Superior temporal gyrus (tissue), 1 donor: Measurements from ENCODE around the gene KLC4.
"Not testable (repeated sequence)": the region's sequence is repeated elsewhere in the genome, so short reads cannot be mapped to it uniquely, and the experiment has no call there.

Source experiments
- DNase-seq: peaks from one replicate; pipeline ENCODE4 v3.0.0-alpha.2; 2016; ENCODE audit errors: extremely low spot score

KLC4 gene

DNA sequence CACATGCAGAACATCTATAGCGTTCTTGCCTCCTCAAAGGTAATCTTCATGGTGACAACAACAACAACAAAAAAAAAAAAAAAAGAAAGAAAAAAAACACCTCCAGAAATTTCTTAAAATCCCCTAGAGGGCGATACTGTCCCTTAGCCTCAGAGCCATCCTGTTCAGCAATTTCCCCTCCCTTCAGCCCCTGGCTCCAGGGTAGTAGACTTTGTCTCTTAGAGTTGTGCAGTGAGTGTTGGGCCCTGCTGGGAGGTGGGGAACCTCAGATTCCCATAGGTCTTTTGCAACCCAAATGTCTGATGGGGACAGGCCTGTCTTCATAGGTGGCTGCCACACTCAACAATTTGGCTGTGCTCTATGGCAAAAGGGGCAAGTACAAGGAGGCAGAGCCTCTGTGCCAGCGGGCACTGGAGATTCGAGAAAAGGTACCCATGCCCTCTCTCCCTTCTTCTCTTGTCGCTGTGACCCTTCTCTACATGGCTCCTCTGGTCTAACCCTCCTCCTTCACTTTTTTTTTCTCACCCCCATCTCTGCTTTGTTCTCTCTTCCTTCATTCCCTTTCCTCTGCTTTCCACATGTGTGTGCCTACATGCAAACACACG is 10.7 kb downstream of the KLC4 start:
- DNase-seq, result no peak

DNA sequence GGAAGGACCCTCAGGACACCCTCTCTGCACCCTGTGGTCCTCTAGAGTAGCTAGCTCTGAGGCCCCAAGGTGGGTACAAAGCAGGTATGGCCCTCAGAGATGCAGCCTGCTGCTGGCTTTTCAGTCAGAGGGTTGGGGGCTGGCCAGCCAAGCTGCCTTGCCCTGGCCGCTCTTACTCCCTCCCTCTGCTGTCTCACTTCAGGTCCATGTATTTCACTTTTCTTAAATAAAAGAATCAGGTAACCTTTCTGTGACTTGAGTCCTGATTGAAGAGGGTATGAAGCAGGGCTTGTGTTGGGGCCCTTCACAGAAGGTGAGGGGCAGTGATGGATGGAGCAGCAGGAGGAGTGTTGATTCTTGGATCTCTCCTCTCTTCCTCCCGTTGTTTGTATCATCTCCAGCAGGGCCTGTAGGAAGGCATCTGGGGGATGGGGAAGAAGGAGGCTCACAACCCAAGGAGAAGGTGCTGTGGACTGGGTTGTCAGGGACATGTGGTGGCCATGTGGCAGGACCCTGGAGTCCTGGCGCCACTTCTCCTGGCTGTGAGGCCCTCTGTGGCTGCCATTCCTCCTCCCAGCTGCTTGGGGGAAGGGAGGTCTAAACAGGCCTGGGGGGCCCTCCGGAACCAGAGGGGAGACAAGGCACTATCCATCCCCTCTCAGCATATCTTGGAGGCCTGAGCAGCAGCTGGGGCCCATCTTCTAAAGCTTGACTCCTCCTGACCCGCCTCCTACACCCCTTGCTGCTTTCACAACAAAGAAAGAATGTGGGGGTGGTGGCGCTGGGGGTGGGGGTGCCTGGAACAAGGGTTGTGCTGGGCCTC is 15.6 kb downstream of the KLC4 start:
- DNase-seq, result no peak

DNA sequence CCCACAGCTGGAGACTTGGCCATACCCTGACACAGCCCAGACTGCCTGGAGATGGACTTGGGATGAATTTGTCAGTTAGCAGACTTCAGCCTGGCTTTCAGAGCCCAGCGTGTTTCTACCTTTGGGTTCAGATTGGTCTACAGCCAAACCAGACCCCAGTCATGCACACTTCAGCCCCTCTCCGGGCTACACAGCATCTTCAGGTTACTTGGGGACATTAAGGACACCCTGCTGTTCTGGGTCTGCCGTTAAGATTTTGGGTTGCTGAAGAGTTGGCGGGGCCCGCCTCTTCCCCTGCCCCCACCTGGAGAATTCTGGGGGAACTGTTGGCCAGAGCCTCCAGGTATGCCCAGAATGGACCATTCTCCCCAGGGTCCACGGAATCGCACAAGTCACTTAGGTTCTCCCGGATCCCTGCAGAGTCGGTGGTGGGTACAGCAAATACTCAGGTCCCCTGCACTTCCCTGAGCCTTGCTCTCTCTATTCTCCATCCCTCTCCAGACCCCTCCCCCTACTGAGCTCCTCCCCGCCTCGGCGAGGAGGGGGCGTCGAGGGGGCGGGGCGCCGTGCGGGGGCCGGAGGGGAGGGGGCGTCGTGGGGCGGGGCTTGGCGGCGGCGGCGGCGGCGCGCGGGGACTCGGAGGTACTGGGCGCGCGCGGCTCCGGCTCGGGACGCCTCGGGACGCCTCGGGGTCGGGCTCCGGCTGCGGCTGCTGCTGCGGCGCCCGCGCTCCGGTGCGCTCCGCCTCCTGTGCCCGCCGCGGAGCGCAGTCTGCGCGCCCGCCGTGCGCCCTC is 16.4 kb downstream of the KLC4 start, which contains the start of gene PTK7:
PTK7 (plus strand) TSS at position 645 of the 794 bp plus-strand sequence. CDS start 175 bp downstream, outside the sequence.
- no peak for DNase-seq

DNA sequence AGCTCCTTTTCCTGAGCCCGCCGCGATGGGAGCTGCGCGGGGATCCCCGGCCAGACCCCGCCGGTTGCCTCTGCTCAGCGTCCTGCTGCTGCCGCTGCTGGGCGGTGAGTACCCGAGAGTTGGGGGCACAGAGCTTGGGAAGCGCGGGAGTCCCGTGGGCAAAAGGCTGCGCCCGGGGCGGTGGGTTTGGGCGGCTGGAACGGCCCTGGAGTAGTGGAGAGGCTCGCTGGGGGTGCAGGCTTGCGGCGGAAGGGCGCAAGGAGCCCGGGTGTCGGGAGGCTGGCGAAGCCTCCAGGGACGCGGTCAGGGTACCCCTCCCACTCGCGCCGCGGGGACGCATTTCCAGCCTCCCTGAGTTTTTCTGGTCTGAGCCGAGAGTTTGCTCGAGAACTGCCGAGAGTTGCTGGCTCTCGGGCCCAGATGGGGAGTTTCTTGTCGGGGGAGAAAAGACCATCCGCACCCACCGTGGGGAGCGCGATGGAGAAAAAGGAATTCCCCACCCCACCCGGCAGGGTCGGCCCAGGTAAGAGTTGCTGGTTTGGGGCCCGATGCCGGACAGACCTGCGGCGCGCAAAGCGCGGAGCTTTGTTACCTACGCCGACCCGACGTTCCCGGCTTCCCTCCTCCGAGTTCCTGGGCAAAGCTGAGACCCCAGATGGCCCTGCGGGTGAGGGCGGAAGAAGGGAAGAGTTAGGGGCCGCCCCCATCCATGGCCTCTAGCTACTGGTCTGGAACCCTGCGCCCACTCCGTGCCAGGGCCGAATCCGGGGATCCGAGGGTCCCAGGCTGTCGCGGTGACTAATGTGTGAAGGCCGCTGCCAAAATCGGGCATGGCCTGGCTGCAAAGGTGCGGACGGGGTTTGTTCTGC is 17.3 kb downstream of the KLC4 start:
- no peak for DNase-seq

DNA sequence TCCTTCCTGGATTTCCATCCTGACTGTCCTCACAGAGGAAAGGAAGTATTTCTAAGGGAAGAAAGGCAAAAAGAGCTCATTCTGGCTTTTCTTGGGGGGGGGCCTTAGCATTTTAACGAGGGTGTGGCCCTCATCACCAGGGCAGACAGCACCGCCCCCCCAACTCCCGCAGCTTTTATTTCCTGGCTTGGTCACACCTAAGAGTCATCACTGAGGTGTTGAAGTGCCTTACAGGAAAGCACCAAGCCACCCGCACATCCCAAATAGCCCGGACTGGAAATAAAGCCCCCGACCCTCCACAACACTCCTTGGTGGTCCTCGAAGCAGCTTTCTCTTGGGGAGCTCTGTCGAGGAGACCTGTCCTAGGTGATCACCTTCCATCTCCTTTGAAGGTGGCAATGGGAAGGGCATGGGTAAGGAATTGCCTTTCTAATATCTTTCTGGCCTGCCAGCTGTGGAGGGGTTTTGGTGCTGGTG is 17.9 kb downstream of the KLC4 start:
- no peak for DNase-seq

DNA sequence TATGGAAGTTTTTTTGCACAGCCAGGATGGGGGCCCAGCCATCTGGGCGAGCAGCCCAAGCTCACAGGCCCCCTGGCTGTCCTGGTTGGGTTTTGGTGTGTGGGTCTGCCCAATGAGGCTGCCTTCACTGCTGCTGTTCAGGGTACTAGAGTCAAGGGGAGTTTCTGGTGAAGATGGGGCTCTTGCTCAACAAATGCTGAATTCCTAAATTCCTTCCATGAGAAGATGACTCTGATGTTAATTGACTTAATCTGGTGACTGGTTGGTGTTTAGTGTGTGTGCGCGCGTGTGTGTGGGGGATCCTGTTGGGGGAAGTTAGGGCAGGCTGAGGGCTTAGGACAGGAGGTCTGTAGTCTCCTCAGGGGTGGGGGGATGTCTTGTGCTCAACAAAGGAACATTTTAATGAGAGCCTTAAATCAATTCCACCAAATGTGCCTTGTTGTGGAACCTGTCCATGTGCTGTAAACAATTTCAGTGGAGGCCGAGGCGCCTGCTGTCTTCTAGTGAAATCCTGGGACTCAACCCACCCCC is 18.6 kb downstream of the KLC4 start:
- no peak for DNase-seq

DNA sequence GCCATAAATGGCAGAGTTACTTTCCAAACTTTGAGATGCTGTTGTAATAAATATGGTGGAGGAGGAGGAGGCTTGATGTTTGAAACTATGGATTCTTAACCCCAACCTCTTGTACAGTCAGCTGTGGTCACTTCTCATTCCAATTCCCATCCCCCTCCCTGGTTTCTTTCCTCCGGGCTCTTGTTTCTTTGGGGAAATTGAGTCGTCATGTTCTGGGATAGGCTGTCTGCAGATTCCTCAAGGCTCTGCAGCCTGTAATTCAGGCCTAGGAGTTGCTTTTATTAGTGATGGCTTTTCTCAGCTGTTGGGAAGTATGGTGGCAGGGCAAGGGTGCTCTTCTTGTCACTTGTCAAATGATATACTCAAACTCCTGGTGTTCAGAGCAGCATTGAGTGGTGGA is 19.3 kb downstream of the KLC4 start:
- no peak for DNase-seq

DNA sequence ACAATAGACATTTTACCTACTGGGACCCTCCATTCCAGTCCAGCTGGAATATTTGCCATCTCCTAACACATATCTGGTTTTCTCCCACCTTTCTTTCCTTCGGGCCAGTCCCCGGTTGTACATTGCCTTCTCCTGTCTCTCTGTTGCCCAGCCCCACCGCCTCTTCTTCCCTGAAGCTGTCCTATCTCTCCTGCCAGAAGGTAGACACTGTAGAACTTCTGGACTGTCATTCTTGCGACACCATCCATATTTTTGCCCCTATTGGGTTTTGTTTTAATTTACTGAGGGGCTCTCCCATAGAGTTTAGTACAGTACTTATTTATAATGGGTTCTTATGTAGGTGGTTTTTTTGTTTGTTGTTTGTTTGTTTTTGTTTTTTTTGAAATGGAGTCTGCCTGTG is 21.6 kb downstream of the KLC4 start:
- DNase-seq, result no peak

DNA sequence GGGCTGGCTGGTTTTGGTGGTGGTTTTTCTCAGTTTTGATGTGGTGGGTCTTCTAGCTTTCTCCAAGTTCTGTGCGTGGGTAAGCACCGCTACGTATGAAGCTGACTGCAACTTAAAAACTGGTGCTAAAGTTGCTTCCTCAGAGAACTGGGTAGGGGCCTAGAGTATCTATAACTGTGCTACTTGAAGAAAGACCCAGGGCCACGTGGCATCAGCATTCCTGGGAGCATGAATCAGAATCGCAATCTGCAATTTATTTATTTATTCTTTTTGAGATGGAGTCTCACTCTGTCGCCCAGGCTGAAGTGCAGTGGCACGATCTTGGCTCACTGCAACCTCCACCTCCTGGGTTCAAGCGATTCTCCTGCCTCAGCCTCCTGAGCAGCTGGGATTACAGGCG is 22.5 kb downstream of the KLC4 start:
- not testable (repeated sequence) for DNase-seq

DNA sequence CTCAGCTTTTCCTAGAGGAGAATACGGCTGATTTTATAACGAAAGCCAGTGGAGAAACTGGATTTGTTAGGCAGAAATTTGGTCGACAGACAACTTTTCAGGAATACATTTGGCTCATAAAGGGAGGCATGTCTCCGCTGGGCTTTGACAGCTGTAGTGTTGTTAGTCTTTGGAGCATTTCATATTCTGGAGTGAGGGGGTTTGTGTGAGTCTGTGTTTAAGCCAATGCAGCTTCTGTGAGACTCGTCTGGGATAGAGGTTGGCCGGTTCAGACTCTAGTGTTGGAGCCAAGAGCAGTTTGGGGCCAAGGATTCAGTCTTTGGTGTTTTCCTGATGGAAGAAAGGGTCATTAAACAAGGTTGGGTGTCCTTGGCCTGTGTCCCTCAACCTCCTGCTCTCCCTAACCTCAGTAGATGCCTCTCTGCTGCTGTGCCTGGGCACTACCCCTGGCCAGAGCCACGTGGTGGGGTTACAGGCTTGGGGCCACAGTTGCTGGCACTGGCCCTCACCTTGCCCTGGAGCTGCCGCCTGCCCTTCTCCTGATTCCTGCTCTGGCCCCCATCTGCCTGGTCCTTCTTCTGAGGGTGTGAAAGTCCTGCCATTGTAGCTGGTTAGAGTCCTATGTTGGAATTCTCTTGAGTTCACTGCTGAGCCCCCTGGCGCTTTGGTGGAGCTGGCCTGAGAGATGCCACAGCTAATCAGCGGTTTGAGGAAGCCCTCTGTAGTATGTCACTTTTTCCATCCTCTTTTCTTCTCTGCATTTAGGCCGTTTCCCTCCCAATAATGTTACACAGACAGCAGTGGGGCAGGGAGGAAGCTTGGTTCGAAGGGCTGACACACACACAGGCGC is 23.6 kb downstream of the KLC4 start:
- DNase-seq, result no peak

DNA sequence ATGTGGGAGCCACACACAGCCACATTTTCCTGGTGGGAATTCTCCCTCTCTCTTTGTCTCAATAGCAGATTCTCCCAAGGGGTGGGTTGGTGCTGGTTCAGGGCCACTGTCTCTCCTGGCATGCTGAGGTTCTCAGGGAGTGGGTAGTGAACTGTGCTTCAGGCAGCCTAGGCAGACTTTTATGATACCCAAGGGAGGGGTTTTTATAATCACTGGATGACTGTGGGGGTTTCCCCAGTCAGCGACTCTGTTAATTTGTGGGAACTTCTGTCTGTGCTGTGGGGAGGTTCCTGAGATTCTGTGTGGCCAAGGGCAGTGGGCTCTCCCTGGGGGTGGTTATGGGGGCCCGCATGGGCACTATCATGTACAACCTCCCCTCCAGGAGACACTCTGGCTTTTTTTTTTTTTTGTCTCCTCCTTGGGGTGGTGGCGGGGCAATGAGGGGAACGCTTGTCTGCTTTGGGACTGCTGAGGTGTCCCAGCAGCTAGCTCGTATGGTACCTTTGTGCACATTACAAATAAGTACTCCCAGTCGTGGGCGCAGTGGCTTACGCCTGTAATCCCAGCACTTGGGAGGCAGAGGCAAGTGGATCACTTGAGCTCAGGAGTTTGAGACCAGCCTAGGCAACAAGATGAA is 26.7 kb downstream of the KLC4 start:
- no peak for DNase-seq

DNA sequence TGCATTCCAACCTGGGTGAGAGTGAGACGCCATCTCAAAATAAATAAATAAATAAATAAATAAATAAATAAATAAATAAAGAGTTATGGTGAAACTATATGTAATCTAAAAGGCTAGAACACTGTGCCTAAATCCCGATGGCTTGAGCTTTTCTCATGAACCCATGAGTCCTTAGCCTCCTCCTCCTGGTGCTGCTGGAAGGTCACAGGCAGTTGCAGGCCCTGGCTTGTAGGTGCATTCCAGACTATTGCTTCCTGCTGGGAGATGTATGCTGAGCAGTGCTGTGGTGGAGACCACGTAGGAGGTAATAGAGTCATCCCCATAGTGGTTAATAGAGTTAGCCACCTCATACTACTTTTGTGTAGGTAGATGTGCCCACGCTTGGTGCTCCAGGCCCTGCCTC is 29.2 kb downstream of the KLC4 start:
- no peak for DNase-seq

DNA sequence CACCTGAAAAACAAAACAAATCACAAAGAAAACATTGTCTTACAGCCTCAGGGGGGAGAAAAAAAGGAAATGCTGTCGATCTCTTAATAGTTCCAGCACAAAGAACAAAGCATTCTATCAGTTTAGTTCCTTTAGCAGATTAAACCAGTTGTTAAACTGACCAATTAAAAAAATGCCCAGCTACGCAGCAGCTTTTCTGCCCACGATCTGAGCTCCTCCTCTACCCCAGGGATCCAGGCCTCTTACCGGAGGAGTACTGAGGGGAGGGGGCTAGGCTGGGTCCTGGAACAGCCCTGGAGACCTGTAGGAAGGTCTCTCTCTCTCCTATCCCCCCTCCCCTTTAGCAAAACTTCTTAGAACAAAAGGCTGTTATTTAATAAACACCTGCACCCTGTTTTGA is 30.0 kb downstream of the KLC4 start:
- no peak for DNase-seq

DNA sequence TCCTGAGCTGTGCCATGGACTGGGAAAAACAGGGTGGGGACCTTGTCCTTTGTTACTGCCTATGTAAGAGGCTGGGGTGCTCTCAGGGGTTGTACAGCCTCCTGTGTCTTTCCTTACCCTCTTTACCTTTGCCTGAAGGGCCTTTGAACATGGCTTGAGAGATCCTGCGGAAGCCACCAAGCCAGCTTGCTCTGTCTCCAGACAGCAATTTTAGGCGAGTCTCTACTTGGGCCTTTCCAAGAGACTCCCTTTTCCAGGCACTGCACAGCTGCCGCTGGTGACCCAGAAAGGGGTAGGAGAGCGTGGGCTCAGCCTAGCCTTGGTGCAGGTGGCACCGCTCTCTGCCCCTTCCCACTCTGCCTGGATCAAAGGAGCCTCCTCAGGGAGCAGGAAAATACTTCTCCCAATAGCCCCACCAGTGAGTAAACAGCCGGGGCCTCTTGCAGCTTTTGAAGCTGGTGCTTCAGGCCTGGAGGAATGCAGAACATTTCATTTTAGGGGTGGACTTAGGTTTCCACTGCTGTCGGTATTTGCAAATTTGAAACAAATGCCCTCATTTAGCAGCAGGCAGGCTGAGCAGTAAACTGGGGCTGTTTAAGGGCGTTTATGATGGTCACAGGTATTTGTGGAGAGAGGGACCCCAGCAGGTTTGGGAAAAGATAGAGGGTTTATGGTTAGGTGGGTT is 30.6 kb downstream of the KLC4 start:
- DNase-seq, result no peak

DNA sequence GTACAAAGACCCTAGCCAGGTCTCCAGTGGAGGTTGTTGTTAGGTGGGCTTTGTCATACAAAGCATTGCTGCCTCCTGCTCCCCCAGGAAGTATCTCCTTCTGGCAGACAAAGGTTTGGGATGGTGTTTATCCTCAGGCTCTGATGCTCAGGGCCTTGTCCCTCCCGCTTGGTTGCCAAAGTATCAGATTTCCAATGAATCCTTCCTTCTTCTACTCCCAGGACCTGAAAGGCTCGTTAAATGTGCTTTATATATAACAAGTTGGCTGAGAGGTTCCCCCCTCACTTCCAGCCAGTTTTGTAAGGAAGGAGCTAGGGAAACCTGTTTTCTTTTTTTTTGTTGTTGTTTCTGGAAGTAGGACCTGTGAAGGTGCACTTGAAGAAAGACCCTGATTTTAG is 31.1 kb downstream of the KLC4 start:
- DNase-seq, result no peak

DNA sequence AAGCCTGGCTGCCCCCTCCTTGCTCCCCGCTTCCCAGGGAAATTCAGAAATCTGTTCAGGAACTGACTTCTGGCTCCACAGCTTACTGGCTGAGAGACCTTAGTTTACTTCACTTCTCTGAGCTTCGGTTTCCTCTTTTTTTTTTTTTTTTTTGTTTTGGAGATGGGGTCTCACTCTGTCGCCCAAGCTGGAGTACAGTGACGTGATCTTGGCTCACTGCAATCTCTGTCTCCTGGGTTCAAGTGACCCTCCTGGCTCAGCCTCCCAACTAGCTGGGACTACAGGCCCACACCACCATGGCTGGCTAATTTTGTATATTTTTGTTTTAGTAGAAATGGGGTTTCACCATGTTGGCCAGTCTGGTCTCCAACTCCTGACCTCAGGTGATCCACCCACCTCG is 31.6 kb downstream of the KLC4 start:
- no peak for DNase-seq

DNA sequence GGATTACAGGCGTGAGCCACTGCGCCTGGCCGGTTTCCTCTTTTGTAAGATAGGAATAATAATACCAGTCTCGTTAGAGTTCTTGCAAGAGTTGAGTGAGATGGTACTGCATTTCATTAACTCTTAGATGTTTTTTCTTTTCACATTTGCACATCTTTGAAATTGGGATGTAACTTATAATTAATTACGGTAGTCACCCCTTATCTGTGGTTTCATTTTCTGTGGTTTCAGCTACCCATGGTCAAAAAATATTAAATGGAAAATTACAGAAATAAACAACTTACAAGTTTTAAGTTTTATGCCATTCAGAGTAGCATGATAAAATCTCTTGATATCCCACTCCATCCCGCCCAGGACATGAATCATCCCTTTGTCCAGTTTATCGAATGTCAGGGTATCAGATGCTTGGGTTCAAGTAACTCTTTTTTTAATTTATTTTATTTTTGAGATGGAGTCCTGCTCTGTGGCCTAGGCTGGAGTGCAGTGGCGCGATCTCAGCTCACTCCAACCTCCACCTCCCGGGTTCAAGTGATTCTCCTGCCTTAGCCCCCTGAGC is 32.1 kb downstream of the KLC4 start:
- no peak for DNase-seq

DNA sequence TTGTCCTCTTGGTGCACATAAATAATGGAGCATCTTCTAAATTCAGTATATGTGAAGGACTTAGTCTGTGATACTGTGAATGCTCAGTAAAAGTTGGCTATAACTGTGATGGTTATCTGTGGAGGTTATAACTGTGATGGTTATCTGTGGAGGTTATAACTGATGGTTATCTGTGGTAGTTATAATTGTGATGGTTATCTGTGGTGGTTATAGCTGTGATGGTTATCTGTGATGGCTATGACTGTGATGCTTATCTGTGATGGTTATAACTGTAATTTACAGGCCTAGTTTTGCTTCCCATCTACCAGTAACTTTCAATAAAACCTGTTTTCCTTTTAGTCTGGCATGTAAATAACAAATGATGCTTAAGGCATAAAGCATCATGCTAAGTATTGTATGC is 33.2 kb downstream of the KLC4 start:
- no peak for DNase-seq
